Neural cell (in vitro differentiated cells): ENCODE data around the gene EMILIN2. TPM values are rescaled to one million over a fixed set of nuclear protein-coding genes. Genes with fewer than 3 reads are reported as not detected.

Experiments
- H2AFZ ChIP-seq: fragments of 200-600, 300-800 bp; sonication (generic), shearing (Covaris generic); 2 replicates; pipeline ENCODE4 v1.6.0; 2014; ENCODE audit warnings: low read depth, mild to moderate bottlenecking, antibody characterized with exemption, low read length, moderate library complexity
- H3F3A ChIP-seq: fragments of 200-600 bp; shearing (Covaris generic); 2 replicates; pipeline ENCODE4 v1.6.1; 2016; ENCODE audit warnings: mild to moderate bottlenecking, moderate library complexity, mixed read lengths, antibody characterized with exemption, low read length; ENCODE audit not compliant: insufficient read depth, poor library complexity, severe bottlenecking
- H3K27ac ChIP-seq: fragments of 200-600, 300-800 bp; sonication (generic), shearing (Covaris generic); 2 replicates; pipeline ENCODE4 v1.5.1; 2014; ENCODE audit warnings: mild to moderate bottlenecking, low read length, moderate library complexity
- H3K27me3 ChIP-seq: fragments of 300-800, 200-600 bp; sonication (generic), shearing (Covaris generic); 2 replicates; pipeline ENCODE4 v1.6.0; 2014; ENCODE audit warnings: mild to moderate bottlenecking, low read depth, low read length, moderate library complexity; ENCODE audit not compliant: insufficient read depth
- H3K36me3 ChIP-seq: fragments of 300-800, 200-600 bp; sonication (generic), shearing (Covaris generic); 2 replicates; pipeline ENCODE4 v1.5.1; 2014; ENCODE audit warnings: mild to moderate bottlenecking, antibody characterized with exemption, low read length, moderate library complexity; ENCODE audit not compliant: insufficient read depth
- H3K4me2 ChIP-seq: fragments of 300-800, 200-600 bp; sonication (generic), shearing (Covaris generic); 2 replicates; pipeline ENCODE4 v1.6.0; 2014; ENCODE audit warnings: mild to moderate bottlenecking, low read length
- H3K4me3 ChIP-seq: fragments of 300-800, 200-600 bp; sonication (generic), shearing (Covaris generic); 2 replicates; pipeline ENCODE4 v1.5.1; 2014; ENCODE audit warnings: mild to moderate bottlenecking, low read length, moderate library complexity
- H3K79me2 ChIP-seq: fragments of 200-600 bp; shearing (Covaris generic); replicated peaks from 2 replicates; pipeline ENCODE4 v1.6.0; 2014; ENCODE audit warnings: mild to moderate bottlenecking, low read length, moderate library complexity; ENCODE audit not compliant: insufficient read depth
- H3K9ac ChIP-seq: fragments of 300-800, 200-600 bp; sonication (generic), shearing (Covaris generic); 2 replicates; pipeline ENCODE4 v1.6.1; 2016; ENCODE audit warnings: mild to moderate bottlenecking, low read length, mixed read lengths
- H3K9me2 ChIP-seq: fragments of 200-600 bp; shearing (Covaris generic); 2 replicates; pipeline ENCODE4 v1.6.1; 2016; ENCODE audit warnings: mild to moderate bottlenecking, low read length, mixed read lengths; ENCODE audit not compliant: insufficient read depth
- H3K9me3 ChIP-seq: fragments of 200-600, 300-800 bp; sonication (generic), shearing (Covaris generic); 2 replicates; pipeline ENCODE4 v1.6.1; 2016; ENCODE audit warnings: mild to moderate bottlenecking, mixed run types, low read length, moderate library complexity, mixed read lengths
- H4K20me1 ChIP-seq: fragments of 200-600 bp; shearing (Covaris generic); 2 replicates; pipeline ENCODE4 v1.6.1; 2016; ENCODE audit warnings: mild to moderate bottlenecking, mixed run types; ENCODE audit not compliant: insufficient read depth
- CTCF ChIP-seq: fragments of 450-650 bp; IDR thresholded peaks from 2 replicates; pipeline ENCODE4 v1.5.1; 2014; ENCODE audit warnings: antibody characterized with exemption, mild to moderate bottlenecking, moderate library complexity; ENCODE audit not compliant: poor library complexity, severe bottlenecking
- EP300 ChIP-seq: fragments of 450-650 bp; conservative IDR thresholded peaks from 2 replicates; pipeline ENCODE4 v1.6.1; 2014; ENCODE audit warnings: antibody characterized with exemption, mild to moderate bottlenecking, moderate library complexity; ENCODE audit not compliant: poor library complexity, severe bottlenecking
- EZH2 ChIP-seq: fragments of 200-600, 300-800 bp; shearing (Covaris generic), sonication (generic); IDR thresholded peaks from 2 replicates; pipeline ENCODE4 v1.6.1; 2014; ENCODE audit warnings: antibody characterized with exemption, low read length, borderline replicate concordance, mild to moderate bottlenecking; ENCODE audit not compliant: insufficient read depth, poor library complexity, severe bottlenecking
- MXI1 ChIP-seq: fragments of 450-650 bp; conservative IDR thresholded peaks from 2 replicates; pipeline ENCODE4 v1.6.1; 2014; ENCODE audit warnings: antibody characterized with exemption, mild to moderate bottlenecking; ENCODE audit not compliant: poor library complexity, severe bottlenecking
- POLR2AphosphoS5 ChIP-seq: IDR thresholded peaks from 2 replicates; pipeline ENCODE4 v1.6.1; 2012
- RAD21 ChIP-seq: fragments of 450-650 bp; conservative IDR thresholded peaks from 2 replicates; pipeline ENCODE4 v1.6.1; 2014; ENCODE audit warnings: antibody characterized with exemption, mild to moderate bottlenecking, moderate library complexity
- REST ChIP-seq: IDR thresholded peaks from 2 replicates; pipeline ENCODE4 v1.6.1; 2012; ENCODE audit warnings: borderline replicate concordance
- SMC3 ChIP-seq: fragments of 450-650 bp; conservative IDR thresholded peaks from 2 replicates; pipeline ENCODE4 v1.6.1; 2014; ENCODE audit warnings: antibody characterized with exemption, mild to moderate bottlenecking, moderate library complexity; ENCODE audit not compliant: poor library complexity
- TAF1 ChIP-seq: IDR thresholded peaks from 2 replicates; pipeline ENCODE4 v1.6.1; 2012; ENCODE audit warnings: low read depth
- polyA plus RNA-seq: library from polyadenylated mRNA; depleted of rRNA; stranded (reverse); fragments of >200 nt; gene quantifications from 2 replicates; pipeline ENCODE4 v1.2.3, GENCODE V29; 2014

The EMILIN2 gene
- polyA plus RNA-seq, 1 donor from 2014 or later = not detected

- no peak overlapping the region for H2AFZ ChIP-seq
Measured at GRCh38 chr18:2907550-2908135, 60.8 kb downstream of the EMILIN2 start.

GRCh38 chr18:2908166-2908945 is 61.5 kb downstream of the EMILIN2 start:
- H3K79me2 ChIP-seq = no peaks in the 10 kb centered on the region
- H2AFZ ChIP-seq = no peak overlapping the region
- H3K9me3 ChIP-seq = peaks cover 5% of the 10 kb centered on the region
- TF ChIP-seq TAF1 = no peak
- TF ChIP-seq EZH2 = no peak
- no peak for TF ChIP-seq REST
- TF ChIP-seq MXI1 = no peak
- no peak for TF ChIP-seq RAD21
- TF ChIP-seq CTCF = no peak
- TF ChIP-seq SMC3 = no peak
- TF ChIP-seq POLR2AphosphoS5 = no peak
- TF ChIP-seq EP300 = no peak
- no peaks in the 10 kb centered on the region for H3F3A ChIP-seq
- no peaks in the 10 kb centered on the region for H4K20me1 ChIP-seq
- H3K36me3 ChIP-seq = no peaks in the 10 kb centered on the region
- peaks cover 34% of the 10 kb centered on the region for H3K27me3 ChIP-seq
- H3K27ac ChIP-seq = no peak overlapping the region
- H3K9ac ChIP-seq = no peak overlapping the region
- no peak overlapping the region for H3K4me3 ChIP-seq
- no peak overlapping the region for H3K4me2 ChIP-seq
- H3K9me2 ChIP-seq = no peaks in the 10 kb centered on the region

More at GRCh38 chr18:2907550-2908135, 60.8 kb downstream of the EMILIN2 start:
- Histone ChIP-seq H4K20me1 (no peaks in the 10 kb centered on the region), H3K79me2 (no peaks in the 10 kb centered on the region), H3K27me3 (peaks cover 34% of the 10 kb centered on the region), H3K36me3 (no peaks in the 10 kb centered on the region), H3K9ac (no peak overlapping the region), H3F3A (no peaks in the 10 kb centered on the region), H3K9me2 (no peaks in the 10 kb centered on the region), H3K9me3 (peaks cover 5% of the 10 kb centered on the region), H3K27ac (no peak overlapping the region), H3K4me2 (no peak overlapping the region), H3K4me3 (no peak overlapping the region)
- no peak for TF ChIP-seq REST
